Calu3 (cell line): ENCODE results near the gene BCAS3. TPM values are rescaled to one million over a fixed set of nuclear protein-coding genes. Genes with fewer than 3 reads are reported as not detected.
"Not testable (repeated sequence)": the region's sequence is repeated elsewhere in the genome, so short reads cannot be mapped to it uniquely, and the experiment has no call there.

ENCODE experiments used
- BruUV-seq: library from RNA; stranded (reverse); fragments of 400-500 nt; replicated peaks from 2 replicates; lab custom pipeline; 2021; lab: Mats Ljungman, UMichigan
- CTCF ChIA-PET: fragments of 300-600 bp; sonication (Branson Sonifier 250); formaldehyde crosslinking; loops from one replicate; lab custom pipeline; 2022; ENCODE audit warnings: antibody characterized with exemption; lab: Charles Lee
- DNase-seq: peaks from one replicate; pipeline ENCODE4 v3.0.0; 2022
- H3K27ac Mint-ChIP-seq: one replicate; pipeline ENCODE4 v1.8.0; 2022; ENCODE audit warnings: mixed read lengths; ENCODE audit not compliant: unreplicated experiment
- H3K27me3 Mint-ChIP-seq: one replicate; pipeline ENCODE4 v1.8.0; 2022; ENCODE audit warnings: mixed read lengths; ENCODE audit not compliant: unreplicated experiment
- H3K36me3 Mint-ChIP-seq: one replicate; pipeline ENCODE4 v1.8.0; 2022; ENCODE audit warnings: mild to moderate bottlenecking, moderate library complexity, mixed read lengths; ENCODE audit not compliant: insufficient read depth, unreplicated experiment
- H3K4me1 Mint-ChIP-seq: one replicate; pipeline ENCODE4 v1.8.0; 2022; ENCODE audit warnings: mild to moderate bottlenecking, low read depth, mixed read lengths; ENCODE audit not compliant: unreplicated experiment
- H3K4me3 Mint-ChIP-seq: one replicate; pipeline ENCODE4 v1.8.0; 2022; ENCODE audit warnings: mild to moderate bottlenecking, low read depth, moderate library complexity, mixed read lengths; ENCODE audit not compliant: unreplicated experiment
- H3K9me3 Mint-ChIP-seq: one replicate; pipeline ENCODE4 v1.8.0; 2022; ENCODE audit warnings: low read depth, mixed read lengths; ENCODE audit not compliant: unreplicated experiment
- CTCF ChIP-seq: fragments of 200-600 bp; IDR thresholded peaks from one replicate; pipeline ENCODE4 v1.8.0; 2022; ENCODE audit warnings: antibody characterized with exemption; ENCODE audit not compliant: unreplicated experiment
- intact Hi-C: fragments of 100-400 bp; cut with micrococcal nuclease; formaldehyde crosslinking; loops from one replicate; pipeline ENCODE4 v1.10.0; 2022; ENCODE audit not compliant: unreplicated experiment
- total RNA-seq: library from RNA; stranded (reverse); gene quantifications from 2 replicates; pipeline ENCODE4 v1.2.3, GENCODE V29; 2022

Gene BCAS3
- total RNA-seq, 1 experiment from 2014 or later = 10.9 TPM

GRCh38 chr17:61240851-61241468 lies 563.3 kb downstream of the BCAS3 start:
- Mint-ChIP-seq H3K36me3 (no peaks in the 10 kb centered on the region), H3K27me3 (no peaks in the 10 kb centered on the region), H3K4me3 (no peak overlapping the region), H3K27ac (no peak overlapping the region), H3K9me3 (no peaks in the 10 kb centered on the region), H3K4me1 (no peaks in the 10 kb centered on the region)
- DNase-seq = no peak
- BruUV-seq = no TSS peak
- no peak for TF ChIP-seq CTCF
- CTCF ChIA-PET = no interaction called here
- intact Hi-C loops = no loop called here

- H3K9me3 Mint-ChIP-seq, H3K27ac Mint-ChIP-seq, intact Hi-C loops, H3K36me3 Mint-ChIP-seq, H3K4me3 Mint-ChIP-seq, H3K4me1 Mint-ChIP-seq, CTCF ChIA-PET, BruUV-seq, H3K27me3 Mint-ChIP-seq, DNase-seq: not testable (repeated sequence)
Observed at GRCh38 chr17:61244988-61245387, 567.3 kb downstream of the BCAS3 start.

GRCh38 chr17:61245706-61246135 lies 568.1 kb downstream of the BCAS3 start:
- no TSS peak for BruUV-seq
- no peak overlapping the region for H3K4me3 Mint-ChIP-seq
- intact Hi-C loops = no loop called here
- no peaks in the 10 kb centered on the region for H3K36me3 Mint-ChIP-seq
- DNase-seq = no peak
- H3K9me3 Mint-ChIP-seq = no peaks in the 10 kb centered on the region
- no peaks in the 10 kb centered on the region for H3K27me3 Mint-ChIP-seq
- no peak overlapping the region for H3K27ac Mint-ChIP-seq
- CTCF ChIA-PET = no interaction called here
- no peak for TF ChIP-seq CTCF
- no peaks in the 10 kb centered on the region for H3K4me1 Mint-ChIP-seq

GRCh38 chr17:61247439-61247838 lies 569.8 kb downstream of the BCAS3 start:
- no peaks in the 10 kb centered on the region for H3K27me3 Mint-ChIP-seq
- H3K4me1 Mint-ChIP-seq = no peaks in the 10 kb centered on the region
- no peaks in the 10 kb centered on the region for H3K36me3 Mint-ChIP-seq
- TF ChIP-seq CTCF = no peak
- no peaks in the 10 kb centered on the region for H3K9me3 Mint-ChIP-seq
- no peak for DNase-seq
- CTCF ChIA-PET = no interaction called here
- intact Hi-C loops = no loop called here
- no peak overlapping the region for H3K27ac Mint-ChIP-seq
- no TSS peak for BruUV-seq
- no peak overlapping the region for H3K4me3 Mint-ChIP-seq

- Mint-ChIP-seq H3K27ac (no peak overlapping the region), H3K27me3 (no peaks in the 10 kb centered on the region), H3K4me3 (no peak overlapping the region), H3K36me3 (no peaks in the 10 kb centered on the region), H3K4me1 (no peaks in the 10 kb centered on the region), H3K9me3 (no peaks in the 10 kb centered on the region)
- CTCF ChIA-PET = no interaction called here
- intact Hi-C loops = no loop called here
- no peak for DNase-seq
- TF ChIP-seq CTCF = no peak
- BruUV-seq = no TSS peak
Observed at GRCh38 chr17:61248399-61248798, 570.7 kb downstream of the BCAS3 start.
